SK-N-SH (cell line): ENCODE measurements around the gene TLX2.

ENCODE experiments used
- EP300 ChIP-seq, 2 experiments: IDR thresholded peaks; 2 replicates each; pipeline versions ENCODE4 v1.4.0 to v1.6.1; 2012; ENCODE audit warnings: borderline replicate concordance in 1 of 2, low read depth in 1 of 2, low read length in 1 of 2
- POLR2AphosphoS5 ChIP-seq: IDR thresholded peaks from 2 replicates; pipeline ENCODE4 v1.6.1; 2012; ENCODE audit warnings: low read depth, low read length
- SMC3 ChIP-seq: IDR thresholded peaks from 2 replicates; pipeline ENCODE4 v1.6.1; 2012; ENCODE audit warnings: low read depth, low read length, improper control_type of control experiment
- TEAD4 ChIP-seq: IDR thresholded peaks from 2 replicates; pipeline ENCODE4 v1.4.0; 2012; ENCODE audit warnings: mild to moderate bottlenecking, borderline replicate concordance; ENCODE audit not compliant: insufficient read depth
- YY1 ChIP-seq: IDR thresholded peaks from 2 replicates; pipeline ENCODE4 v1.4.0; 2012; ENCODE audit warnings: low read depth, mild to moderate bottlenecking
- TF ChIP-seq, protein P1 (sequence below): fragments of 200-600 bp; sonication (generic); IDR thresholded peaks from 2 replicates; pipeline ENCODE4 v1.6.1; 2017; ENCODE audit warnings: antibody characterized with exemption, mild to moderate bottlenecking, moderate library complexity
- TF ChIP-seq, protein P2 (sequence below): IDR thresholded peaks from 2 replicates; pipeline ENCODE4 v1.4.0; 2012; ENCODE audit warnings: low read depth, borderline replicate concordance
- TF ChIP-seq, protein P3 (sequence below): IDR thresholded peaks from 2 replicates; pipeline ENCODE4 v1.6.1; 2012; ENCODE audit warnings: mild to moderate bottlenecking, low read depth, low read length, moderate library complexity
- TF ChIP-seq, protein P4 (sequence below): fragments of 150-350 bp; IDR thresholded peaks from 2 replicates; pipeline ENCODE4 v1.6.1; 2016; ENCODE audit warnings: mild to moderate bottlenecking, low read depth, low read length

DNA sequence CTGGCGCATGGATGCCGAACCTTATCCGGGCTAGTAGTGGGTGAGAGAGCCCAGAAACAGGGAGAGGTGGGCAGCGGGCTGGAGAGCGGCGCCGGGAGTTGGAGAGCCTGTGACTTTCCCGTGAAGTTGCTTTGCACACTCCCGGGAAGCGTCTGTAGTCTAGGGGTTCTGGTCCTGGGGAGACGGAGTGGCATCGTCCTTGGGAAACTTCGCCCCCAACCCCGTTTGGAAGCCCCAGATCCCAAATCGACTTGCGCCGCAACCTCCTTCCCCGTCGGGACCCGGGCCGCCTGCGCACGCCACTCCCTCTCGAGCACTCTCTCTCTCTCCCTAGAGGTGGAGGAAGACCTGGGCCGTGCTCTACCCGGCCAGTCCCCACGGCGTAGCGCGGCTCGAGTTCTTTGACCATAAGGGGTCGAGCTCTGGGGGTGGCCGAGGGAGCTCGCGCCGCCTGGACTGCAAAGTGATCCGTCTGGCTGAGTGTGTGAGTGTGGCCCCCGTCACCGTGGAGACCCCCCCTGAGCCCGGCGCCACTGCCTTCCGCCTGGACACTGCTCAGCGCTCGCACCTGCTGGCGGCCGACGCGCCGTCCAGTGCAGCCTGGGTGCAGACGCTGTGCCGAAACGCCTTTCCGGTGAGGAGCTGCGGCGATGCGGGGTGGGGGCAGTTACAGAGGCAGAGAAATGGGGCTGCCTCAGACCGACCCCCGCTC, 40.7 kb downstream of the TLX2 start:
- TF ChIP-seq, protein P1, sequence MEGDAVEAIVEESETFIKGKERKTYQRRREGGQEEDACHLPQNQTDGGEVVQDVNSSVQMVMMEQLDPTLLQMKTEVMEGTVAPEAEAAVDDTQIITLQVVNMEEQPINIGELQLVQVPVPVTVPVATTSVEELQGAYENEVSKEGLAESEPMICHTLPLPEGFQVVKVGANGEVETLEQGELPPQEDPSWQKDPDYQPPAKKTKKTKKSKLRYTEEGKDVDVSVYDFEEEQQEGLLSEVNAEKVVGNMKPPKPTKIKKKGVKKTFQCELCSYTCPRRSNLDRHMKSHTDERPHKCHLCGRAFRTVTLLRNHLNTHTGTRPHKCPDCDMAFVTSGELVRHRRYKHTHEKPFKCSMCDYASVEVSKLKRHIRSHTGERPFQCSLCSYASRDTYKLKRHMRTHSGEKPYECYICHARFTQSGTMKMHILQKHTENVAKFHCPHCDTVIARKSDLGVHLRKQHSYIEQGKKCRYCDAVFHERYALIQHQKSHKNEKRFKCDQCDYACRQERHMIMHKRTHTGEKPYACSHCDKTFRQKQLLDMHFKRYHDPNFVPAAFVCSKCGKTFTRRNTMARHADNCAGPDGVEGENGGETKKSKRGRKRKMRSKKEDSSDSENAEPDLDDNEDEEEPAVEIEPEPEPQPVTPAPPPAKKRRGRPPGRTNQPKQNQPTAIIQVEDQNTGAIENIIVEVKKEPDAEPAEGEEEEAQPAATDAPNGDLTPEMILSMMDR: no peak
- TF ChIP-seq YY1 (no peak), TEAD4 (no peak), EP300 (IDR thresholded peaks at IDR 0.05; ENCODE audit: borderline replicate concordance in 1 of 2, low read depth in 1 of 2, low read length in 1 of 2) (no peak), SMC3 (no peak), POLR2AphosphoS5 (no peak)
- TF ChIP-seq, protein P2, sequence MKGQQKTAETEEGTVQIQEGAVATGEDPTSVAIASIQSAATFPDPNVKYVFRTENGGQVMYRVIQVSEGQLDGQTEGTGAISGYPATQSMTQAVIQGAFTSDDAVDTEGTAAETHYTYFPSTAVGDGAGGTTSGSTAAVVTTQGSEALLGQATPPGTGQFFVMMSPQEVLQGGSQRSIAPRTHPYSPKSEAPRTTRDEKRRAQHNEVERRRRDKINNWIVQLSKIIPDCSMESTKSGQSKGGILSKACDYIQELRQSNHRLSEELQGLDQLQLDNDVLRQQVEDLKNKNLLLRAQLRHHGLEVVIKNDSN: no peak
- TF ChIP-seq, protein P3, sequence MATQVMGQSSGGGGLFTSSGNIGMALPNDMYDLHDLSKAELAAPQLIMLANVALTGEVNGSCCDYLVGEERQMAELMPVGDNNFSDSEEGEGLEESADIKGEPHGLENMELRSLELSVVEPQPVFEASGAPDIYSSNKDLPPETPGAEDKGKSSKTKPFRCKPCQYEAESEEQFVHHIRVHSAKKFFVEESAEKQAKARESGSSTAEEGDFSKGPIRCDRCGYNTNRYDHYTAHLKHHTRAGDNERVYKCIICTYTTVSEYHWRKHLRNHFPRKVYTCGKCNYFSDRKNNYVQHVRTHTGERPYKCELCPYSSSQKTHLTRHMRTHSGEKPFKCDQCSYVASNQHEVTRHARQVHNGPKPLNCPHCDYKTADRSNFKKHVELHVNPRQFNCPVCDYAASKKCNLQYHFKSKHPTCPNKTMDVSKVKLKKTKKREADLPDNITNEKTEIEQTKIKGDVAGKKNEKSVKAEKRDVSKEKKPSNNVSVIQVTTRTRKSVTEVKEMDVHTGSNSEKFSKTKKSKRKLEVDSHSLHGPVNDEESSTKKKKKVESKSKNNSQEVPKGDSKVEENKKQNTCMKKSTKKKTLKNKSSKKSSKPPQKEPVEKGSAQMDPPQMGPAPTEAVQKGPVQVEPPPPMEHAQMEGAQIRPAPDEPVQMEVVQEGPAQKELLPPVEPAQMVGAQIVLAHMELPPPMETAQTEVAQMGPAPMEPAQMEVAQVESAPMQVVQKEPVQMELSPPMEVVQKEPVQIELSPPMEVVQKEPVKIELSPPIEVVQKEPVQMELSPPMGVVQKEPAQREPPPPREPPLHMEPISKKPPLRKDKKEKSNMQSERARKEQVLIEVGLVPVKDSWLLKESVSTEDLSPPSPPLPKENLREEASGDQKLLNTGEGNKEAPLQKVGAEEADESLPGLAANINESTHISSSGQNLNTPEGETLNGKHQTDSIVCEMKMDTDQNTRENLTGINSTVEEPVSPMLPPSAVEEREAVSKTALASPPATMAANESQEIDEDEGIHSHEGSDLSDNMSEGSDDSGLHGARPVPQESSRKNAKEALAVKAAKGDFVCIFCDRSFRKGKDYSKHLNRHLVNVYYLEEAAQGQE: no peak
- TF ChIP-seq, protein P4, sequence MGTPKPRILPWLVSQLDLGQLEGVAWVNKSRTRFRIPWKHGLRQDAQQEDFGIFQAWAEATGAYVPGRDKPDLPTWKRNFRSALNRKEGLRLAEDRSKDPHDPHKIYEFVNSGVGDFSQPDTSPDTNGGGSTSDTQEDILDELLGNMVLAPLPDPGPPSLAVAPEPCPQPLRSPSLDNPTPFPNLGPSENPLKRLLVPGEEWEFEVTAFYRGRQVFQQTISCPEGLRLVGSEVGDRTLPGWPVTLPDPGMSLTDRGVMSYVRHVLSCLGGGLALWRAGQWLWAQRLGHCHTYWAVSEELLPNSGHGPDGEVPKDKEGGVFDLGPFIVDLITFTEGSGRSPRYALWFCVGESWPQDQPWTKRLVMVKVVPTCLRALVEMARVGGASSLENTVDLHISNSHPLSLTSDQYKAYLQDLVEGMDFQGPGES: no peak
